Measurements from ENCODE around the gene MAFG.

The MAFG gene

GRCh38 chr17:81927653-81928543, at the start of gene MAFG:
Gene MAFG (minus strand): TSS chr17:81927735. CDS start chr17:81923185, 4,550 bp downstream.
- peak; percentile 77 for DNase-seq

GRCh38 chr17:81976332-81977210, 49.0 kb upstream of the MAFG start:
- DNase-seq = peak; percentile 31

GRCh38 chr17:81973432-81973831, 45.9 kb upstream of the MAFG start:
- DNase-seq = no peak

GRCh38 chr17:81968850-81969812, 41.6 kb upstream of the MAFG start:
- DNase-seq = no peak

GRCh38 chr17:81968396-81968745, 40.8 kb upstream of the MAFG start:
- no peak for DNase-seq

- DNase-seq = no peak
These were observed 40.2 kb upstream of the MAFG start for GRCh38 chr17:81967533-81968395.

GRCh38 chr17:81967244-81967532, 39.7 kb upstream of the MAFG start:
- DNase-seq = no peak

- no peak for DNase-seq
These were observed 39.1 kb upstream of the MAFG start for GRCh38 chr17:81966343-81967243.

GRCh38 chr17:81964081-81964849, 36.7 kb upstream of the MAFG start:
- no peak for DNase-seq

- DNase-seq = no peak
These were observed 35.2 kb upstream of the MAFG start for GRCh38 chr17:81962499-81963441.

GRCh38 chr17:81961521-81962498, 34.3 kb upstream of the MAFG start:
- no peak for DNase-seq

- DNase-seq = no peak
These were observed 33.6 kb upstream of the MAFG start, which contains the start of gene NOTUM for GRCh38 chr17:81961087-81961511. Gene NOTUM (minus strand): TSS chr17:81961187. CDS start chr17:81960909, 278 bp downstream.

- no peak for DNase-seq
These were observed 32.8 kb upstream of the MAFG start for GRCh38 chr17:81960130-81960958.

- DNase-seq = no peak
These were observed 32.0 kb upstream of the MAFG start for GRCh38 chr17:81959362-81960129.

GRCh38 chr17:81958633-81959342, 31.3 kb upstream of the MAFG start:
- DNase-seq = no peak
